RWPE2 (cell line): Measurements from ENCODE around the gene CHMP5.

Experiments
- ATAC-seq: fragments of 200-7000 bp; cut with Tn5 transposase; 3 replicates; pipeline ENCODE4 v1.9.1; 2021; ENCODE audit warnings: low read depth
- DNase-seq: peaks from one replicate; pipeline ENCODE4 v3.0.0-alpha.2; 2020; ENCODE audit warnings: low spot score
- H3K27ac ChIP-seq: fragments of 450-650 bp; 2 replicates; pipeline ENCODE4 v1.5.1; 2017; ENCODE audit warnings: mild to moderate bottlenecking; ENCODE audit not compliant: poor library complexity, severe bottlenecking
- H3K27me3 ChIP-seq: fragments of 250-450 bp; sonication (Bioruptor Pico); 2 replicates; pipeline ENCODE4 v1.5.1; 2021; ENCODE audit warnings: mild to moderate bottlenecking, moderate library complexity; ENCODE audit not compliant: insufficient read depth, poor library complexity, severe bottlenecking
- H3K36me3 ChIP-seq: fragments of 250-450 bp; sonication (Bioruptor Pico); 2 replicates; pipeline ENCODE4 v1.5.1; 2020; ENCODE audit warnings: low read depth, mild to moderate bottlenecking, moderate library complexity
- H3K4me1 ChIP-seq: fragments of 250-450 bp; sonication (Bioruptor Pico); 2 replicates; pipeline ENCODE4 v1.5.1; 2021; ENCODE audit warnings: mild to moderate bottlenecking, moderate library complexity; ENCODE audit not compliant: insufficient read depth, poor library complexity, severe bottlenecking
- H3K4me3 ChIP-seq: fragments of 250-450 bp; sonication (Bioruptor Pico); 2 replicates; pipeline ENCODE4 v1.5.1; 2021; ENCODE audit warnings: mild to moderate bottlenecking, moderate library complexity; ENCODE audit not compliant: severe bottlenecking
- H3K9me3 ChIP-seq: fragments of 250-450 bp; sonication (Bioruptor Pico); 2 replicates; pipeline ENCODE4 v1.5.1; 2021; ENCODE audit warnings: mild to moderate bottlenecking, moderate library complexity; ENCODE audit not compliant: severe bottlenecking
- TF ChIP-seq, protein P1 (sequence below): fragments of 450-650 bp; IDR thresholded peaks from one replicate; pipeline ENCODE4 v1.5.1; 2017; ENCODE audit warnings: mild to moderate bottlenecking, moderate library complexity; ENCODE audit not compliant: poor library complexity, severe bottlenecking

CHMP5 gene

GRCh38 chr9:33255014-33255413 is 9.8 kb upstream of the CHMP5 start:
- TF ChIP-seq, protein P1, sequence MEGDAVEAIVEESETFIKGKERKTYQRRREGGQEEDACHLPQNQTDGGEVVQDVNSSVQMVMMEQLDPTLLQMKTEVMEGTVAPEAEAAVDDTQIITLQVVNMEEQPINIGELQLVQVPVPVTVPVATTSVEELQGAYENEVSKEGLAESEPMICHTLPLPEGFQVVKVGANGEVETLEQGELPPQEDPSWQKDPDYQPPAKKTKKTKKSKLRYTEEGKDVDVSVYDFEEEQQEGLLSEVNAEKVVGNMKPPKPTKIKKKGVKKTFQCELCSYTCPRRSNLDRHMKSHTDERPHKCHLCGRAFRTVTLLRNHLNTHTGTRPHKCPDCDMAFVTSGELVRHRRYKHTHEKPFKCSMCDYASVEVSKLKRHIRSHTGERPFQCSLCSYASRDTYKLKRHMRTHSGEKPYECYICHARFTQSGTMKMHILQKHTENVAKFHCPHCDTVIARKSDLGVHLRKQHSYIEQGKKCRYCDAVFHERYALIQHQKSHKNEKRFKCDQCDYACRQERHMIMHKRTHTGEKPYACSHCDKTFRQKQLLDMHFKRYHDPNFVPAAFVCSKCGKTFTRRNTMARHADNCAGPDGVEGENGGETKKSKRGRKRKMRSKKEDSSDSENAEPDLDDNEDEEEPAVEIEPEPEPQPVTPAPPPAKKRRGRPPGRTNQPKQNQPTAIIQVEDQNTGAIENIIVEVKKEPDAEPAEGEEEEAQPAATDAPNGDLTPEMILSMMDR: no peak
- Histone ChIP-seq H3K27ac (no peak overlapping the region), H3K36me3 (peaks cover 77% of the 10 kb centered on the region)

GRCh38 chr9:33255471-33255870 is 9.4 kb upstream of the CHMP5 start:
- peaks cover 82% of the 10 kb centered on the region for H3K36me3 ChIP-seq
- ATAC-seq (no peak; the same call in 2 of the 3 replicates), DNase-seq (no peak)
- H3K27me3 ChIP-seq: no peaks in the 10 kb centered on the region
- no peaks in the 10 kb centered on the region for H3K4me1 ChIP-seq
- H3K9me3 ChIP-seq: no peaks in the 10 kb centered on the region
- no peak overlapping the region for H3K4me3 ChIP-seq
- no peak overlapping the region for H3K27ac ChIP-seq
- TF ChIP-seq, protein P1: no peak

More at GRCh38 chr9:33255014-33255413, 9.8 kb upstream of the CHMP5 start:
- no peak for ATAC-seq
- H3K4me3 ChIP-seq: no peak overlapping the region
- no peaks in the 10 kb centered on the region for H3K27me3 ChIP-seq
- no peaks in the 10 kb centered on the region for H3K9me3 ChIP-seq
- DNase-seq: no peak
- no peaks in the 10 kb centered on the region for H3K4me1 ChIP-seq

DNA sequence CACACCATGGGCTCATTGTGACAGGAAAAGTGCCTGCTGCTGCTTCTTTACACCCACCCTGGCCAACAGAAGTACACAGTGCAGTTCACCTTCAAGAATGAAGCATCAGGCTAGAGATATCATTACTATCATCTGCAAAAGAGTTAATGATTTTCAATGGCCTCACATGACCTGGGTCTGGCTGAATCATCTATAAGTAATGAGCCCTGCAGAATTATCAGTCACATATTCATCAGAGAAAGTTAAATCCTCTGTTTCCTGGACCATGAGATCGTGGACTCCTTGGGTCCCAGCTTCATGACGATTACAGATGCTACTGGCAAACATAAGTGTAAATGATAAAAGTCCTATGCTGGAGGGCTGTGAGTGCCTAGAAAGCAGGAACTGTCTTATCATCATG is 8.6 kb upstream of the CHMP5 start:
- Histone ChIP-seq H3K27me3 (no peaks in the 10 kb centered on the region), H3K9me3 (no peaks in the 10 kb centered on the region), H3K27ac (no peak overlapping the region), H3K36me3 (peaks cover 90% of the 10 kb centered on the region), H3K4me3 (no peak overlapping the region), H3K4me1 (no peaks in the 10 kb centered on the region)
- TF ChIP-seq, protein P1: no peak
- DNase-seq (no peak), ATAC-seq (no peak)

- H3K9me3 ChIP-seq: no peaks in the 10 kb centered on the region
- ATAC-seq: no peak
- no peak overlapping the region for H3K4me3 ChIP-seq
- no peaks in the 10 kb centered on the region for H3K27me3 ChIP-seq
- TF ChIP-seq, protein P1: no peak
- no peaks in the 10 kb centered on the region for H3K4me1 ChIP-seq
- peaks cover 99% of the 10 kb centered on the region for H3K36me3 ChIP-seq
- no peak overlapping the region for H3K27ac ChIP-seq
- no peak for DNase-seq
These were observed 7.6 kb upstream of the CHMP5 start for GRCh38 chr9:33257276-33257675.

DNA sequence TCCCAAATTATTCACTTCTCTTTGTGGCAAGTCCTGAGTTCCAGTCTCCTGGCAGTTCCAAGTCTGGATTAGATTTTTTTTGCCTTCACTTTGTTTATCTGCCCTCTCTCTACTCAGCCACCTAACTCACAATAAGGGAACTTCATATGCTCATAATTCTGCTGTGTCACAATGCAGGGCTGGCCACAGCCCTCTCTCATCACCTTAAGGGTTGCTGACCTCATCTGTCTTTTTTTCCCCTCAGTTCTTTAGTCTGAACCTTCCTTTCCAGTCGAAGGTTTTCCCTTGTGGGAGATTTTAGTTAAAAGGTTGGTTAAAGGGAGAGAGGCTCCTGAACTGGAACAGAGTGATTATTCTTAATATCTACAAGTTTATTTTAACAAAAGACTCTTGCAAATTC is 4.5 kb upstream of the CHMP5 start:
- no peaks in the 10 kb centered on the region for H3K4me1 ChIP-seq

More for the DNA sequence above, 4.5 kb upstream of the CHMP5 start:
- DNase-seq (no peak), ATAC-seq (no peak)
- TF ChIP-seq, protein P1: no peak
- H3K27ac ChIP-seq: no peak overlapping the region
- no peak overlapping the region for H3K4me3 ChIP-seq
- no peaks in the 10 kb centered on the region for H3K9me3 ChIP-seq
- H3K27me3 ChIP-seq: no peaks in the 10 kb centered on the region
- peaks cover 80% of the 10 kb centered on the region for H3K36me3 ChIP-seq
